Testis (tissue), 2 donors: ENCODE data around the gene ZGLP1.

Source experiments
- CTCF ChIP-seq, 3 experiments: fragments of 450-650 bp in 2 of 3; fragments of 200-600 bp in 1 of 3; sonication (generic) in 1 of 3; IDR thresholded peaks; one replicate each; pipeline ENCODE4 v1.5.1; 2016 to 2019; ENCODE audit warnings: antibody characterized with exemption in 3 of 3, mild to moderate bottlenecking in 2 of 3, moderate library complexity in 1 of 3
- POLR2A ChIP-seq: fragments of 450-650 bp; IDR thresholded peaks from one replicate; pipeline ENCODE4 v1.6.1; 2017; ENCODE audit warnings: antibody characterized with exemption, mild to moderate bottlenecking, moderate library complexity

DNA sequence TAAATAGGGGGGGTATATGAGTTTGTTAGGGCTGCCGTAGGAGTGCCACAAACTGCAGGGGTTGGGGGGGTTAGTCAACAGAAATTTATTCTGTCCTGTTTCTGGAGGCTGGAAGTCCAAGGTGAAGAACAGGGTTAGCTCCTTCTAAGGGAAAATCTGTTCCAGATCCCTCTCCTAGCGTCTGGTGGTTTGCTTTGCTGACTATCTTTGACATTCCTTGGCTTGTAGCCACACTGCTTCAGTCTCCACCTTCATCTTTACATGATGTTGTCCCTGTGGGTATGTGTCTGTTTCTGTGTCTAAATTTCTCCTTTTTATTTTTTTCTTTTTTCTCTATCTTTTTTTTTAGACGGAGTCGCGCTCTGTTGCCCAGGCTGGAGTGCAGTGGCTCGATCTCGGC, 46.8 kb downstream of the ZGLP1 start:
- TF ChIP-seq CTCF (IDR thresholded peaks at IDR 0.05) (no peak), POLR2A (no peak)
